GM19193 (cell line): ENCODE measurements around the gene CXADR.

Experiments used
- POLR2A ChIP-seq: IDR thresholded peaks from 4 replicates; pipeline ENCODE4 v1.6.1; 2011; ENCODE audit not compliant: insufficient read depth, insufficient read length; ENCODE audit errors: extremely low read depth

Gene CXADR

DNA sequence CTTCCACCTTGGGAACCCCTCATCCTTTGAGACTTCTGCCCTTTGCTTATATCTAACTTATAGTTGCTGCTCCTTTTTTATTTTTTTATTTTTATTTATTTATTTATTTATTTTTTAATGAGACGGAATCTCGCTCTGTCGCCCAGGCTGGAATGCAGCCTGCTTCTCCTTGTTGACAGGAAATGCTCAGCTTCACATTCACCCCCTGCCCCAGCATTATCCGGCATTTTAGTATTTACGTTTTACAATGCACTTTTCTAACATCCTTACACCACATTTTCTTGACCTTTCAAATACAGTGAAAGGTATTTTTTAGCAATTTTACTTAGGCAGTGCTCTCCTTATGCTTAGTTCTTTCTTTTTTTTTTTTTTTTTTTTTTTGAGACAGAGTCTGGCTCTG is 14.9 kb downstream of the CXADR start:
- no peak for TF ChIP-seq POLR2A

- no peak for TF ChIP-seq POLR2A
Measured at GRCh38 chr21:17529648-17530047, 16.8 kb downstream of the CXADR start.

DNA sequence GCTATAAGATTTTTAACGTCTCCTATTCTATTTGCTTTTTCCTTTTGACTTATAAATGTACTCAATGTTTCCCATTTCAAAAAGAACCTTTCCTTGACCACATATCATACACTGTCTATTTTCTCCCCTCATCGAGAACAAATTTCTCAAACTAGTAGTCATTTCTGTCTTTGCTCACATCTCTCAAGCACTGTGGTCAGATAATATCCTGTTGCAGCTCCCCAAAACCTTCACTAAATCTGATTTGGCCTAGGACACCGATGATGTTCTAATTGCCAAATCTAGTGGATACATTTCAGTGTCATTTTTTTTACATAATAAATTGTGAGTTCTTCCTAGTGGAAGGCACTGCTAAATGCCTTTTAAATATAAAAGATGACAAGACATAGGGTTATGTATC is 19.4 kb downstream of the CXADR start:
- TF ChIP-seq POLR2A, result no peak

GRCh38 chr21:17536381-17536780 is 23.5 kb downstream of the CXADR start:
- TF ChIP-seq POLR2A, result no peak

DNA sequence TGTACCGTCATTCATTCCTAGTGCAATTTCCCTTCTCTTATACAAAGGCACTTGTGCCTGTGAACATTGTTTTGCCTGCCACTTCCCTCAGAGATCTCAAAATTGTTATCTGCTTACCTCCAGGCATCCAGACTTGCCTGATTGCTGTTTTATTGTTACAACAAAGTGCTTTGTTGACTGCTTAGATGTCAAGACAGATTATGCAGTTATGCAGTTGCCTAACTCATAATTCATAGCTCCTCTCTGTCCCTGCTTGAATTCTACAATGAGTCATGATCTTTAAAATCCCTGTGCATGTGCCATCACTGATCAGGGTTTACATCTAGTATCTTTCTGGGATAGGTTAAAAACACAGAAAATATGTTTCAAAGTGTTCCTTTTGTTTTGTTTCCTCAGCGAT is 24.5 kb downstream of the CXADR start:
- TF ChIP-seq POLR2A, result no peak

- TF ChIP-seq POLR2A, result no peak
Measured at GRCh38 chr21:17538576-17538975, 25.7 kb downstream of the CXADR start.

- TF ChIP-seq POLR2A, result no peak
Measured at GRCh38 chr21:17539323-17539722, 26.5 kb downstream of the CXADR start.

- no peak for TF ChIP-seq POLR2A
Measured at GRCh38 chr21:17539743-17540341, 27.0 kb downstream of the CXADR start.

DNA sequence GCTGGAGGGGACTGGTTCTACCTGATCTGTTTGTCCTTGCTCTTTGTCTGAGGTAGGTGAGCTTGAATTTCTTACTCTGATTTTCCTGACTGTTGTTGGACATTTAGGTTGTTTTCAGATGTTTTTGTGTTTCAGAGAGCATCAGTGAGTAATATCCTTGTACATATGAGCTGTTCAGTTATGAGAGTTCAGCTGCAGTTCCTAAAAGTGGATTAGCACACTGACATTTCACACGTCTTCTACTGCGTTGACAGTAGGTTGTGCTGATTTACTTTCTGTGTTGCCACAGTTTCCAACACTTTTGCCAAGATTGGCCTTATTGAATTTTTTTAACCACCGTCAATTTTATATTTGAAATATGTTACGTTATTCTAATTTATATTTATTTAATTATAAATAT is 27.7 kb downstream of the CXADR start:
- no peak for TF ChIP-seq POLR2A

GRCh38 chr21:17542371-17543011 is 29.6 kb downstream of the CXADR start:
- TF ChIP-seq POLR2A, result no peak

DNA sequence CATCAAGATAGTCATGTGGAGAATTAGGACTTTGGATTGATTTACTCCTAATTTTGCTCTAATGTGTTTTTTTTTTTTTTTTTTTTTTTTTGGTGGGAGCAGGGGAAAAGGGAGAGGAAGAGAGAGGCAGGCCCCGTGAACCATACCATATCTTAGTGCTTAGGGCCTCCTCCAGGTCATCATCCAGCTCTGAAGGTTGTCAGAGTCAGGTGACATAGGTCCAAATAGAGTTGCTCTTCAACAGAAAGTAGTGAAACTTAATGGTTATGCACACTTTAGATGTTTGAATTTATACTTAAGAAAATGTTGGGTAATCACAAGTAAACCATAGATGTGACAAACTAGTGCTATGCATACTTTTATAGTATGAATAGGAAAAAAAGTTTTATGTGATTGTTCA is 32.2 kb downstream of the CXADR start:
- no peak for TF ChIP-seq POLR2A

DNA sequence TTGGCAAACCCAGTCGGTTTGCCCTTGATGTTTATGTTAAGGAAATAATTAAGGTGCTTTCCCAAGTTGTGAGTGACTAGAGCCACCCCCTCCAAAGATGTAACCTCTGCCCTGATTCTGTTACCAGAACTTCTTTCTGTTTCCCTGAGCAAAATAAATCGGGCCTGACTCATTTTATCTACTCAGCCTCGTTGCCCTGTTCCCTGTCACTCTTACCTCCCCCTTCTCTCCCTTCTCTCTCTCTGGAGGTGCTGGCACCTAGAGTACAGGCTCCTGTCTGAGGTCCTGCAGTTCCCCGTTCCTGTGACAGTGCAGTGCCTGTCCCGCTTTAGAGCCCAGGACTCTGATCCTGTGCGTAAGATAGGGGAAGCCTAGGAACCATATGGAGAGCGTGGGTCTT is 35.4 kb downstream of the CXADR start:
- TF ChIP-seq POLR2A, result no peak

- TF ChIP-seq POLR2A, result no peak
Measured at GRCh38 chr21:17550671-17551308, 37.9 kb downstream of the CXADR start.

DNA sequence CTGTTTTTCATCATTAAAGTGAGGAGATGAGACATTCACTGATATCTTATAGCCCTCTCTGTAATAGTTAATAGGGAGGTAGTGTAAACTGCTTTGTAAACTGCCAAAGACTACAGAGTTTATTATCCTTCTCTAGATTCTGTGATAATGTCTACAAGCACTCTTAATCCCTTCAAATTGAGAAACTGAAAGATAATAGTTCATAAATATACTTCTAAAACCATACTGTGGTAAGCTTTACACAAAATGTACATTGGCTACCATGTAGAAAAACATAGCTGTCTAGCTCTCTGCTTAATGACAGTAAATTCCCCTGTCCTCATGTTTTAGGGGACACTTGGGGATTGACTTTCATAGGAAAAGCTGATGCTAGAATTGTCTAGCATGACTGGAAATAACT is 39.6 kb downstream of the CXADR start:
- TF ChIP-seq POLR2A, result no peak

DNA sequence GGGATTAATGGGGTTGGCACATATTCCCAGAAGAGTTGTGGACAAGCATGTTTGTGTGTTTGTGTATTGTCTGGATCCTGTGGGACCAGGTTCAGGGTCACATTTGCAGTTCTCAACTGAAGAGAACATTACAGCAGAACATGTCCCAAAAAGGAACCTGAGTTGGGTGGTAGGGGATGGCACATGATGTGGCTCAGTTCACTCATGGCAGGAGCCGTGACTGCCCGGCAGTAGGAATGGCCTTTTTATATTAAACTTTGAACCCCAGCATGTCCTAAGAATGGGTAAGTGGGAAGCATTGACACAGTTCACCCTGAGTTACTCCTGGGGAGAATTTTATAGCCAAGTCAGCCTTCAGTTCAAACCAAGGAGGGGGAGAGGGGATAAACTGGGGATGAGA is 41.3 kb downstream of the CXADR start:
- no peak for TF ChIP-seq POLR2A
